ENCODE measurements around the gene UBR3. TPM values are rescaled to one million over a fixed set of nuclear protein-coding genes. Genes with fewer than 3 reads are reported as not detected.

Gene UBR3
- total RNA-seq, 6 experiments from 2014 or later, result 25.3 to 37.3 (median 29.9) TPM

DNA sequence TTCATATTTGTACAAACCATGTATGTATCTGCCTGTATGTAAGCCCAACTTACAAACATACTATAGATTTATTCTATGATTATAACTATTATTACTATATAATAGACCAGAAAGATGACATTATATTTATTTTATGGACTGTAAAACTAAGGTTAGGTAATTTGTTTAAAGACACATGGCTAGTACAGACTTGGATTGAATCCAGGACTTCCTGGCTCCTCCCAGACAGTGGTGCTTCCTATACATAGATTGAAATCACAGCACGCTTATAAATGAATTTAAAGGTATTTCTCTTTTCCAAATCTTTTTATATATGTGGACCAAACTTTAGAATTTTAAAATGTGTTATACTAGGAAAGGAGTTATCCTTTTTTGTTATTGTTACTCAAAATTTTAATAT, 199.1 kb downstream of the UBR3 start:
- DNase-seq, result no peak
- TF ChIP-seq, protein P1, sequence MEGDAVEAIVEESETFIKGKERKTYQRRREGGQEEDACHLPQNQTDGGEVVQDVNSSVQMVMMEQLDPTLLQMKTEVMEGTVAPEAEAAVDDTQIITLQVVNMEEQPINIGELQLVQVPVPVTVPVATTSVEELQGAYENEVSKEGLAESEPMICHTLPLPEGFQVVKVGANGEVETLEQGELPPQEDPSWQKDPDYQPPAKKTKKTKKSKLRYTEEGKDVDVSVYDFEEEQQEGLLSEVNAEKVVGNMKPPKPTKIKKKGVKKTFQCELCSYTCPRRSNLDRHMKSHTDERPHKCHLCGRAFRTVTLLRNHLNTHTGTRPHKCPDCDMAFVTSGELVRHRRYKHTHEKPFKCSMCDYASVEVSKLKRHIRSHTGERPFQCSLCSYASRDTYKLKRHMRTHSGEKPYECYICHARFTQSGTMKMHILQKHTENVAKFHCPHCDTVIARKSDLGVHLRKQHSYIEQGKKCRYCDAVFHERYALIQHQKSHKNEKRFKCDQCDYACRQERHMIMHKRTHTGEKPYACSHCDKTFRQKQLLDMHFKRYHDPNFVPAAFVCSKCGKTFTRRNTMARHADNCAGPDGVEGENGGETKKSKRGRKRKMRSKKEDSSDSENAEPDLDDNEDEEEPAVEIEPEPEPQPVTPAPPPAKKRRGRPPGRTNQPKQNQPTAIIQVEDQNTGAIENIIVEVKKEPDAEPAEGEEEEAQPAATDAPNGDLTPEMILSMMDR (IDR thresholded peaks at IDR 0.05), result no peak
- no peak for TF ChIP-seq POLR2A (IDR thresholded peaks at IDR 0.05)
- no peaks in the 10 kb centered on the region for H3K27me3 ChIP-seq
- H3K27ac ChIP-seq, result no peak overlapping the region
- H3K4me1 ChIP-seq, result peaks cover 0 to 11% (median 0%) of the 10 kb centered on the region in 4 donors
- intact Hi-C loops (cut with DNase I), result no loop called here
- no peak overlapping the region for H3K4me3 ChIP-seq
- no peaks in the 10 kb centered on the region for H3K36me3 ChIP-seq
- 92% methylated on average over 1 of the region's 1 CpG for WGBS (ENCODE audit: insufficient coverage, low coverage, low lambda C conversion rate, missing lambda C conversion rate)
- ATAC-seq, result no peak
- no peaks in the 10 kb centered on the region for H3K9me3 ChIP-seq

DNA sequence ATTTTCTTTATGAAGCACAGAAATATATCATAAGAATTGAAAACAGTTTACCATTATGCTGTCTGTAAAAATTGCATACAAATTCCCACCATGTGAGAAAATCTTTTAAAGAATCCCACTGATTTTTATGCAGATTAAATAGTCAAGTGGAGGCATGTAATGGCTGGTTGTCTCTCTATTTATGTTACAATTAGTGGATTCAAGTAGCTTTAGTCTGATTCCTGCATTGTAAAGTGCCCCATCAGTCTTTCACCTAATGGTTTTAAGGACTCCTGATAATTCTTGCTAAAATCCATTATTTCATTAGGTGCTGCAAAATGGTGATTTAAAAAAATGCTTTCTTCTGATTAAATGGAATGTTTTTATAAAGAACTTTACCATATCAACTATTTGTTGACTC, 202.3 kb downstream of the UBR3 start:
- H3K36me3 ChIP-seq, result no peaks in the 10 kb centered on the region
- peak overlapping the region in 2 of 3 donors; percentile 29 to 60 for H3K27ac ChIP-seq
- intact Hi-C loops (cut with DNase I), result no loop called here
- no peak for TF ChIP-seq POLR2A (IDR thresholded peaks at IDR 0.05)
- TF ChIP-seq, protein P1 (IDR thresholded peaks at IDR 0.05), result no peak
- no peak overlapping the region for H3K4me3 ChIP-seq
- H3K4me1 ChIP-seq, result peaks cover 0 to 11% (median 0%) of the 10 kb centered on the region in 4 donors
- ATAC-seq, result peak in 3 of 4 donors; percentile 7 to 28 (median 14)
- no peak for DNase-seq
- H3K9me3 ChIP-seq, result no peaks in the 10 kb centered on the region
- no peaks in the 10 kb centered on the region for H3K27me3 ChIP-seq

DNA sequence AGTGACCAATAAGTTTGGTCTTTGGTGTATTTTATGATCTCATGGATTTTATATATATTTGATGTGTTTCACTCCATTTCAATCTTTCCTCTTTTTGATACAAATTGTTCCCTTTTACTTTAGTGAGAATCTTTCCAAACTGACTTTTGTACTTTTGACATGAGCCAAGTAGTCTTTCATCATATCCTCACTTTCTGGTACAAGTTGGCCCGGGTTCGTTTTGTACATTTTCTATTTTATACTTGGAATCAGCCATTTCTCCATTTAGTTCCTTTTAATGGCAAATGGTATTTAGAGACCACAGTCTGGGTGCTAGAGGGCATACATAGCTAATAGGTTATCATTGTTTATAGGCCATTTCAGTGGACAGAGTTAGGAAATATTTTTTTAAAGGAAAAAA, 202.8 kb downstream of the UBR3 start:
- H3K27me3 ChIP-seq, result no peaks in the 10 kb centered on the region
- intact Hi-C loops (cut with DNase I), result no loop called here
- DNase-seq (no peak), ATAC-seq (peak; percentile 77 to 92 (median 88))
- 20% methylated on average over 2 of the region's 2 CpGs for WGBS (ENCODE audit: insufficient coverage, low coverage, low lambda C conversion rate, missing lambda C conversion rate)
- H3K4me3 ChIP-seq, result no peak overlapping the region
- TF ChIP-seq, protein P1 (IDR thresholded peaks at IDR 0.05), result no peak
- TF ChIP-seq POLR2A (IDR thresholded peaks at IDR 0.05), result no peak
- no peaks in the 10 kb centered on the region for H3K9me3 ChIP-seq
- H3K27ac ChIP-seq, result peak overlapping the region; percentile 15 to 60 (median 29)
- H3K4me1 ChIP-seq, result peaks cover 0 to 11% (median 0%) of the 10 kb centered on the region in 4 donors
- H3K36me3 ChIP-seq, result no peaks in the 10 kb centered on the region

DNA sequence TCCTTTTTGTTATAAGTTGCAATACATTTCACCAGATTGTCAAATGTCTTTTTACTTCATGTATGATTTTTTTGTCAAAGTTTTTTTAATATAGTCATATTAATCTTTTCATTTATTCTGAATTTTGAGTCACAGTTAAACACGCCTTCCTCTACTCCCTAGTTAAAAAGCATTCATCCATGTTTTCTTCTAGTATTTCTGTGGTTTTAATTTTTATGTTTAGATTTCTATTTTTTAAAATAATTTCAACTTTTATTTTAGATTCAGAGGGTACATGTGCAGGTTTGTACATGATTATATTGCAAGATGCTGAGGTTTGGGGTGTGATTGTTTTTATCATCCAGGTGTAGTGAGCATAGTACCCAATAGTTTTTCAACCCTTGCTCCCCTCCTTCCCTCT, 204.0 kb downstream of the UBR3 start:
- no peak for ATAC-seq
- Histone ChIP-seq H3K4me1 (peaks cover 0 to 11% (median 0%) of the 10 kb centered on the region in 4 donors), H3K27ac (no peak overlapping the region), H3K36me3 (no peaks in the 10 kb centered on the region), H3K4me3 (no peak overlapping the region), H3K27me3 (no peaks in the 10 kb centered on the region), H3K9me3 (no peaks in the 10 kb centered on the region)
- no peak for TF ChIP-seq POLR2A (IDR thresholded peaks at IDR 0.05)
- TF ChIP-seq, protein P1 (IDR thresholded peaks at IDR 0.05), result no peak
- DNase-seq, result no peak
- 80% methylated on average over 1 of the region's 1 CpG for WGBS (ENCODE audit: insufficient coverage, low coverage, low lambda C conversion rate, missing lambda C conversion rate)
- intact Hi-C loops (cut with DNase I), result no loop called here

DNA sequence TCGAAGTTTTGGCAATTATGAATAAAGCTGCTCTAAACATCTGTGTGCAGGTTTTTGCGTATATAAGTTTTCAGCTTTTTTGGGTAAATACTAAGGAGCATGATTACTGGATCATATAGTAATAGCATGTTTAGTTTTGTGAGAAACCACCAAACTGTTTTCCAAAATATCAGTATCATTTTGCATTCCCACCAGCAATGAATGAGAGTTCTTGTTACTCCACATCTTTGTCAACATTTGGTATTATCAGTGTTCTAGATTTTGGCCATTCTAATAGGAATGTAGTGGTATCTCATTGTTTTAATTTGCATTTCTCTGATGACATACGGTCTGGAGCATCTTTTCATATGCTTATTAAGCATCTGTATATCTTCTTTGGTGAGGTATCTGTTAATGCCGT, 207.3 kb downstream of the UBR3 start:
- H3K9me3 ChIP-seq, result no peaks in the 10 kb centered on the region
- DNase-seq (no peak), ATAC-seq (no peak)
- intact Hi-C loops (cut with DNase I), result no loop called here
- H3K4me1 ChIP-seq, result peaks cover 0 to 15% (median 0%) of the 10 kb centered on the region in 4 donors
- no peak overlapping the region for H3K4me3 ChIP-seq
- 71% methylated on average over 4 of the region's 4 CpGs for WGBS (ENCODE audit: insufficient coverage, low coverage, low lambda C conversion rate, missing lambda C conversion rate)
- H3K36me3 ChIP-seq, result no peaks in the 10 kb centered on the region
- no peaks in the 10 kb centered on the region for H3K27me3 ChIP-seq
- no peak for TF ChIP-seq POLR2A (IDR thresholded peaks at IDR 0.05)
- TF ChIP-seq, protein P1 (IDR thresholded peaks at IDR 0.05), result no peak
- H3K27ac ChIP-seq, result no peak overlapping the region

Measured in right lobe of liver (tissue), 6 donors.